SK-N-SH treated with all-trans-retinoic acid at 6 μM for 48 hours (cell line): ENCODE data around the gene TRABD2B.

Experiments
- ATAC-seq: fragments of 200-7000 bp; cut with Tn5 transposase; 3 replicates; pipeline ENCODE4 v1.9.1; 2020; ENCODE audit warnings: mild to moderate bottlenecking, moderate library complexity
- ARNTL ChIP-seq: fragments of 450-650 bp; formaldehyde crosslinking; IDR thresholded peaks from 2 replicates; pipeline ENCODE4 v1.5.0; 2020; ENCODE audit warnings: low read depth, mild to moderate bottlenecking, moderate library complexity, borderline replicate concordance
- BACH2 ChIP-seq: fragments of 250-450 bp; sonication (Bioruptor Pico); IDR thresholded peaks from 2 replicates; pipeline ENCODE4 v1.9.0; 2021; ENCODE audit warnings: mild to moderate bottlenecking, borderline replicate concordance
- CSDC2 ChIP-seq: fragments of 250-450 bp; sonication (Bioruptor Pico); IDR thresholded peaks from 2 replicates; pipeline ENCODE4 v1.5.0; 2020; ENCODE audit warnings: mild to moderate bottlenecking, moderate library complexity
- ESRRG ChIP-seq: fragments of 250-450 bp; sonication (Bioruptor Pico); IDR thresholded peaks from 2 replicates; pipeline ENCODE4 v1.6.1; 2021; ENCODE audit warnings: mild to moderate bottlenecking
- GLIS3 ChIP-seq: fragments of 250-450 bp; sonication (Bioruptor Pico); IDR thresholded peaks from 2 replicates; pipeline ENCODE4 v1.5.0; 2020; ENCODE audit warnings: mild to moderate bottlenecking, moderate library complexity
- ISL1 ChIP-seq: fragments of 250-450 bp; sonication (Bioruptor Pico); IDR thresholded peaks from 2 replicates; pipeline ENCODE4 v2.1.2; 2022; ENCODE audit warnings: mild to moderate bottlenecking, moderate library complexity
- OSR1 ChIP-seq: fragments of 250-450 bp; sonication (Bioruptor Pico); IDR thresholded peaks from 2 replicates; pipeline ENCODE4 v1.8.0; 2022; ENCODE audit warnings: moderate library complexity, mild to moderate bottlenecking, inconsistent platforms
- PPARA ChIP-seq: fragments of 250-450 bp; sonication (Bioruptor Pico); IDR thresholded peaks from 2 replicates; pipeline ENCODE4 v1.5.0; 2020; ENCODE audit warnings: mild to moderate bottlenecking, borderline replicate concordance
- RARB ChIP-seq: fragments of 250-450 bp; sonication (Bioruptor Pico); IDR thresholded peaks from 2 replicates; pipeline ENCODE4 v1.8.0; 2021; ENCODE audit warnings: mild to moderate bottlenecking, moderate library complexity
- SNAI2 ChIP-seq: fragments of 250-450 bp; sonication (Bioruptor Pico); IDR thresholded peaks from 2 replicates; pipeline ENCODE4 v1.5.0; 2020; ENCODE audit warnings: mild to moderate bottlenecking, moderate library complexity
- ZC3H10 ChIP-seq: fragments of 250-450 bp; sonication (Bioruptor Pico); IDR thresholded peaks from 2 replicates; pipeline ENCODE4 v1.5.1; 2021; ENCODE audit warnings: mild to moderate bottlenecking, moderate library complexity
- ZFP30 ChIP-seq: fragments of 450-650 bp; formaldehyde crosslinking; IDR thresholded peaks from 2 replicates; pipeline ENCODE4 v1.5.0; 2022; ENCODE audit warnings: mild to moderate bottlenecking, moderate library complexity
- ZNF565 ChIP-seq: fragments of 450-650 bp; formaldehyde crosslinking; conservative IDR thresholded peaks from 2 replicates; pipeline ENCODE4 v1.5.0; 2020; ENCODE audit warnings: low read depth, mild to moderate bottlenecking, moderate library complexity
- ZNF70 ChIP-seq: fragments of 450-650 bp; formaldehyde crosslinking; IDR thresholded peaks from 2 replicates; pipeline ENCODE4 v1.5.0; 2020; ENCODE audit warnings: mild to moderate bottlenecking, moderate library complexity
- ZNF8 ChIP-seq: fragments of 450-650 bp; formaldehyde crosslinking; IDR thresholded peaks from 2 replicates; pipeline ENCODE4 v1.5.0; 2020; ENCODE audit warnings: mild to moderate bottlenecking, moderate library complexity
- TF ChIP-seq, protein P1 (sequence below): fragments of 250-450 bp; sonication (Bioruptor Pico); IDR thresholded peaks from 2 replicates; pipeline ENCODE4 v1.5.0; 2020; ENCODE audit warnings: mild to moderate bottlenecking, moderate library complexity
- TF ChIP-seq, protein P2 (sequence below): fragments of 250-450 bp; sonication (Bioruptor Pico); IDR thresholded peaks from 2 replicates; pipeline ENCODE4 v1.5.1; 2021; ENCODE audit warnings: mild to moderate bottlenecking, moderate library complexity
- TF ChIP-seq, protein P3 (sequence below): fragments of 250-450 bp; sonication (Bioruptor Pico); IDR thresholded peaks from 2 replicates; pipeline ENCODE4 v1.8.0; 2020; ENCODE audit warnings: mild to moderate bottlenecking, moderate library complexity, borderline replicate concordance
- TF ChIP-seq, protein P4 (sequence below): fragments of 250-450 bp; sonication (Bioruptor Pico); IDR thresholded peaks from 2 replicates; pipeline ENCODE4 v1.8.0; 2021; ENCODE audit warnings: low read depth, mild to moderate bottlenecking, moderate library complexity, borderline replicate concordance

TRABD2B gene

DNA sequence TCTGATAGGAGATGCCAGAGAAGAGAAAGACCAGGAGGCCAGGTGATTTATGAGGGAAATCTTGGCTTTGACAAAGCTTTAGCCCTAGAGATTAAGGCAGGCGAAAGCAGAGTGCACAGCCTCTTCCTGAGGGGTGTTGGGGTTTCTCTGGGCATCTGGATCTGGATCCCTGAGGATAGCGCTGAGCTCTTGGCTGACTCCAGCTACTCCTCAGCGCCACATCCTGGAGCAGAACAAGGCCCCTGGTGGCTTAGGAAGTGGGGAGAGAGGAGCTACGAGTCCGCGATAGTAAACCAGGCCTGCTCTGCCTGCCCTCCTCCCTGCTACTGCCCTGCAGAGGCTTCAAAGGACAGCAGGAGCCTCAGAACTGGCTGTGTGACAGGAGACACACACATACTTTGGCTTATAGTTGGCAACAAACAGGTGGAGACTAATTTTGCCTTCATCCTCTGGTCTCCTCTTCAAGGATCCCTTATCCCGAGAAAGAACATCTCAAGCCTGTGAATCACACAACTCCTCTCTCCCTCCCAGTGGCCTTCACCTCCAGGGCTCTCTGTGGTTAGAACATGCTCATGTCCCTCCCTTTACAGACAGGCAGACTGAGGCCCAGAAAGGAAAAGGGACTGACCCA, 66.9 kb downstream of the TRABD2B start:
- TF ChIP-seq ZNF8 (CRISPR knock-in tag) (no peak), ISL1 (CRISPR knock-in tag) (no peak), ESRRG (no peak)
- TF ChIP-seq, protein P1, sequence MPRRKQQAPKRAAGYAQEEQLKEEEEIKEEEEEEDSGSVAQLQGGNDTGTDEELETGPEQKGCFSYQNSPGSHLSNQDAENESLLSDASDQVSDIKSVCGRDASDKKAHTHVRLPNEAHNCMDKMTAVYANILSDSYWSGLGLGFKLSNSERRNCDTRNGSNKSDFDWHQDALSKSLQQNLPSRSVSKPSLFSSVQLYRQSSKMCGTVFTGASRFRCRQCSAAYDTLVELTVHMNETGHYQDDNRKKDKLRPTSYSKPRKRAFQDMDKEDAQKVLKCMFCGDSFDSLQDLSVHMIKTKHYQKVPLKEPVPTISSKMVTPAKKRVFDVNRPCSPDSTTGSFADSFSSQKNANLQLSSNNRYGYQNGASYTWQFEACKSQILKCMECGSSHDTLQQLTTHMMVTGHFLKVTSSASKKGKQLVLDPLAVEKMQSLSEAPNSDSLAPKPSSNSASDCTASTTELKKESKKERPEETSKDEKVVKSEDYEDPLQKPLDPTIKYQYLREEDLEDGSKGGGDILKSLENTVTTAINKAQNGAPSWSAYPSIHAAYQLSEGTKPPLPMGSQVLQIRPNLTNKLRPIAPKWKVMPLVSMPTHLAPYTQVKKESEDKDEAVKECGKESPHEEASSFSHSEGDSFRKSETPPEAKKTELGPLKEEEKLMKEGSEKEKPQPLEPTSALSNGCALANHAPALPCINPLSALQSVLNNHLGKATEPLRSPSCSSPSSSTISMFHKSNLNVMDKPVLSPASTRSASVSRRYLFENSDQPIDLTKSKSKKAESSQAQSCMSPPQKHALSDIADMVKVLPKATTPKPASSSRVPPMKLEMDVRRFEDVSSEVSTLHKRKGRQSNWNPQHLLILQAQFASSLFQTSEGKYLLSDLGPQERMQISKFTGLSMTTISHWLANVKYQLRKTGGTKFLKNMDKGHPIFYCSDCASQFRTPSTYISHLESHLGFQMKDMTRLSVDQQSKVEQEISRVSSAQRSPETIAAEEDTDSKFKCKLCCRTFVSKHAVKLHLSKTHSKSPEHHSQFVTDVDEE (CRISPR knock-in tag): 0 out of 2 replicates have a peak, but pooled peaks have one; percentile 33
- TF ChIP-seq, protein P2, sequence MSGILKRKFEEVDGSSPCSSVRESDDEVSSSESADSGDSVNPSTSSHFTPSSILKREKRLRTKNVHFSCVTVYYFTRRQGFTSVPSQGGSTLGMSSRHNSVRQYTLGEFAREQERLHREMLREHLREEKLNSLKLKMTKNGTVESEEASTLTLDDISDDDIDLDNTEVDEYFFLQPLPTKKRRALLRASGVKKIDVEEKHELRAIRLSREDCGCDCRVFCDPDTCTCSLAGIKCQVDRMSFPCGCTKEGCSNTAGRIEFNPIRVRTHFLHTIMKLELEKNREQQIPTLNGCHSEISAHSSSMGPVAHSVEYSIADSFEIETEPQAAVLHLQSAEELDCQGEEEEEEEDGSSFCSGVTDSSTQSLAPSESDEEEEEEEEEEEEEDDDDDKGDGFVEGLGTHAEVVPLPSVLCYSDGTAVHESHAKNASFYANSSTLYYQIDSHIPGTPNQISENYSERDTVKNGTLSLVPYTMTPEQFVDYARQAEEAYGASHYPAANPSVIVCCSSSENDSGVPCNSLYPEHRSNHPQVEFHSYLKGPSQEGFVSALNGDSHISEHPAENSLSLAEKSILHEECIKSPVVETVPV (CRISPR knock-in tag): no peak
- no peak for ATAC-seq

DNA sequence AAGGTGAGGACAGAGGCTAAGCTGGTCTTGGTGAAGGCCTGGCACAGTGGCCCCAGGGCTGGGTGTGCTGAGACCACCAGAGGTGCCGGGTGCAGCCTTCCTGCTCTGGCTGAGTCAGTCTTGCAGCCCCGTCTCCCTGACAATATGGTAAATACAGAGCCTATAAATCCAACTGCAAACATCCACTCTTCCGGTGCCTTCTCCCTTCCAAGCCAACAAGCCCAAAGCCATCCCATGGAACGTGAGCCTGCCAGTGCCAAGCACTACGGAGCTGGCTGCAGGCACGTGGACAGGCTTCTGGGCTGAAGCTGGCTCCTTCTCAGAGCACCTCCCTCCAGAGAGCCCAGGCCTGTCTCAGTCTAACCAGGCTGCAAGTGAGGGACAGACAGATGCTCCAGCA, 70.0 kb downstream of the TRABD2B start:
- no peak for ATAC-seq
- TF ChIP-seq CSDC2: no peak
- no peak for TF ChIP-seq ZC3H10 (CRISPR knock-in tag)
- no peak for TF ChIP-seq ZNF70 (CRISPR knock-in tag)
- TF ChIP-seq ZNF8 (CRISPR knock-in tag): no peak
- TF ChIP-seq OSR1 (CRISPR knock-in tag): no peak
- TF ChIP-seq ZNF565 (CRISPR knock-in tag): no peak
- TF ChIP-seq ESRRG: no peak
- TF ChIP-seq BACH2 (CRISPR knock-in tag): no peak
- no peak for TF ChIP-seq GLIS3
- TF ChIP-seq RARB (CRISPR knock-in tag): no peak
- TF ChIP-seq, protein P3, sequence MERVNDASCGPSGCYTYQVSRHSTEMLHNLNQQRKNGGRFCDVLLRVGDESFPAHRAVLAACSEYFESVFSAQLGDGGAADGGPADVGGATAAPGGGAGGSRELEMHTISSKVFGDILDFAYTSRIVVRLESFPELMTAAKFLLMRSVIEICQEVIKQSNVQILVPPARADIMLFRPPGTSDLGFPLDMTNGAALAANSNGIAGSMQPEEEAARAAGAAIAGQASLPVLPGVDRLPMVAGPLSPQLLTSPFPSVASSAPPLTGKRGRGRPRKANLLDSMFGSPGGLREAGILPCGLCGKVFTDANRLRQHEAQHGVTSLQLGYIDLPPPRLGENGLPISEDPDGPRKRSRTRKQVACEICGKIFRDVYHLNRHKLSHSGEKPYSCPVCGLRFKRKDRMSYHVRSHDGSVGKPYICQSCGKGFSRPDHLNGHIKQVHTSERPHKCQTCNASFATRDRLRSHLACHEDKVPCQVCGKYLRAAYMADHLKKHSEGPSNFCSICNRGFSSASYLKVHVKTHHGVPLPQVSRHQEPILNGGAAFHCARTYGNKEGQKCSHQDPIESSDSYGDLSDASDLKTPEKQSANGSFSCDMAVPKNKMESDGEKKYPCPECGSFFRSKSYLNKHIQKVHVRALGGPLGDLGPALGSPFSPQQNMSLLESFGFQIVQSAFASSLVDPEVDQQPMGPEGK (CRISPR knock-in tag): no peak
- no peak for TF ChIP-seq ISL1 (CRISPR knock-in tag)
- TF ChIP-seq, protein P4, sequence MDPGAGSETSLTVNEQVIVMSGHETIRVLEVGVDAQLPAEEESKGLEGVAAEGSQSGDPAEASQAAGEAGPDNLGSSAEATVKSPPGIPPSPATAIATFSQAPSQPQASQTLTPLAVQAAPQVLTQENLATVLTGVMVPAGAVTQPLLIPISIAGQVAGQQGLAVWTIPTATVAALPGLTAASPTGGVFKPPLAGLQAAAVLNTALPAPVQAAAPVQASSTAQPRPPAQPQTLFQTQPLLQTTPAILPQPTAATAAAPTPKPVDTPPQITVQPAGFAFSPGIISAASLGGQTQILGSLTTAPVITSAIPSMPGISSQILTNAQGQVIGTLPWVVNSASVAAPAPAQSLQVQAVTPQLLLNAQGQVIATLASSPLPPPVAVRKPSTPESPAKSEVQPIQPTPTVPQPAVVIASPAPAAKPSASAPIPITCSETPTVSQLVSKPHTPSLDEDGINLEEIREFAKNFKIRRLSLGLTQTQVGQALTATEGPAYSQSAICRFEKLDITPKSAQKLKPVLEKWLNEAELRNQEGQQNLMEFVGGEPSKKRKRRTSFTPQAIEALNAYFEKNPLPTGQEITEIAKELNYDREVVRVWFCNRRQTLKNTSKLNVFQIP (CRISPR knock-in tag): no peak
- TF ChIP-seq, protein P2 (CRISPR knock-in tag): no peak
- TF ChIP-seq SNAI2: no peak
- no peak for TF ChIP-seq PPARA (CRISPR knock-in tag)
- no peak for TF ChIP-seq ARNTL (CRISPR knock-in tag)

DNA sequence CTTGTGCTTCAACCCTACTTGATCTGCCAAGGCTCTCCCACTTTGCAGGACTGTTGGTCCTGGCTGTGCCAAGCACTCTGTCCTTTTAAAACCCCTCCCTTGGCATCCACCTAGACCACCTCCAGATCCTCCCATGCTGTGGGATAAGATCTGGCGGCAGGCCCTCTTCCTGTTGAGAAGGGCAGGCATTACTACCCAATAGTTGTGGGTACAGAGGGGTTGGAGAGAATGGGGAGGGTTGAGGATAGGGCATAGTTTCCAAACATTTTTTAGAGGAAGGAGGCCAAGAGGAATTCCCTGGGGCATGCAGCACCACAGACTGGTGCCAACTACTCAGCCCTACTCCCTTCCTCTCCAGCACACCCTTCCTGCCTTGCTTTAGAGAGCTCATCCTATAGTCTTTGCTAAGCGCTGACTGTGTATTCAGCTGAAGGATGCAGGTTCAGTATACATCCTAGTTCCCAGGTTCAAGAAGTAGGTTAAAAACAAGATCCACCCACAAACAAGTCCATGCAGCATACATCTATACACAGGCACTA, 70.7 kb downstream of the TRABD2B start:
- TF ChIP-seq ZNF565 (CRISPR knock-in tag) (no peak), CSDC2 (no peak), ESRRG (no peak), BACH2 (CRISPR knock-in tag) (no peak), SNAI2 (no peak), ZNF8 (CRISPR knock-in tag) (no peak), PPARA (CRISPR knock-in tag) (no peak), ISL1 (CRISPR knock-in tag) (no peak), ZFP30 (CRISPR knock-in tag) (no peak)
- TF ChIP-seq, protein P2 (CRISPR knock-in tag): no peak
- ATAC-seq: no peak
